GM12878 (cell line): Measurements from ENCODE around the gene TRIM71.
"Not testable (repeated sequence)": the region's sequence is repeated elsewhere in the genome, so short reads cannot be mapped to it uniquely, and the experiment has no call there.

ENCODE experiments used
- ATF2 ChIP-seq: IDR thresholded peaks from 2 replicates; pipeline ENCODE4 v1.6.1; 2012; ENCODE audit warnings: low read length, inconsistent platforms
- CTCF ChIP-seq, 3 experiments: IDR thresholded peaks in 2 of 3; conservative IDR thresholded peaks in 1 of 3; 2 replicates each; pipeline ENCODE4 v1.5.1; 2011; ENCODE audit warnings: low read depth in 3 of 3, low read length in 3 of 3, mild to moderate bottlenecking in 3 of 3, control low read depth in 2 of 3, moderate library complexity in 2 of 3, inconsistent platforms in 1 of 3, mixed read lengths in 1 of 3; ENCODE audit not compliant: control insufficient read depth in 2 of 3, insufficient read depth in 1 of 3; ENCODE audit errors: extremely low read depth in 1 of 3
- HDAC6 ChIP-seq: fragments of 200-600 bp; sonication (generic); IDR thresholded peaks from one replicate; pipeline ENCODE4 v1.8.0; 2017; ENCODE audit warnings: antibody characterized with exemption; ENCODE audit not compliant: unreplicated experiment
- HSF1 ChIP-seq: fragments of 150-350 bp; IDR thresholded peaks from 2 replicates; pipeline ENCODE4 v1.6.1; 2014; ENCODE audit warnings: mild to moderate bottlenecking, low read depth, low read length
- POLR2AphosphoS2 ChIP-seq: IDR thresholded peaks from 2 replicates; pipeline ENCODE4 v1.6.1; 2011; ENCODE audit warnings: low read depth, mild to moderate bottlenecking, low read length, improper control_type of control experiment, moderate library complexity
- RAD21 ChIP-seq: IDR thresholded peaks from 2 replicates; pipeline ENCODE4 v1.6.1; 2011; ENCODE audit warnings: mild to moderate bottlenecking, low read depth, low read length, moderate library complexity; ENCODE audit not compliant: insufficient read depth
- RELA ChIP-seq: fragments of 450-650 bp; IDR thresholded peaks from 2 replicates; pipeline ENCODE4 v1.8.0; 2014; ENCODE audit warnings: borderline replicate concordance; ENCODE audit not compliant: partially characterized antibody
- REST ChIP-seq: IDR thresholded peaks from 2 replicates; pipeline ENCODE4 v1.6.1; 2012; ENCODE audit warnings: mild to moderate bottlenecking, low read depth, low read length
- USF2 ChIP-seq: IDR thresholded peaks from 2 replicates; pipeline ENCODE4 v1.6.1; 2011; ENCODE audit warnings: low read depth, low read length, improper control_type of control experiment, borderline replicate concordance

GRCh38 chr3:32796384-32796950 lies 21.3 kb upstream of the TRIM71 start:
- TF ChIP-seq POLR2AphosphoS2; HDAC6; REST; CTCF (IDR thresholded peaks at IDR 0.05 in 2 of 3, conservative IDR thresholded peaks at IDR 0.05 in 1 of 3; ENCODE audit: control insufficient read depth in 2 of 3, extremely low read depth in 1 of 3, insufficient read depth in 1 of 3, low read depth in 3 of 3, low read length in 3 of 3); RAD21; USF2; ATF2; HSF1; RELA: not testable (repeated sequence)
